Globus pallidus (tissue), 1 donor: ENCODE results near the gene GHITM.
"Not testable (repeated sequence)": the region's sequence is repeated elsewhere in the genome, so short reads cannot be mapped to it uniquely, and the experiment has no call there.

Source experiments
- DNase-seq: peaks from one replicate; pipeline ENCODE4 v3.0.0-alpha.2; 2015; ENCODE audit warnings: low spot score

GHITM gene

DNA sequence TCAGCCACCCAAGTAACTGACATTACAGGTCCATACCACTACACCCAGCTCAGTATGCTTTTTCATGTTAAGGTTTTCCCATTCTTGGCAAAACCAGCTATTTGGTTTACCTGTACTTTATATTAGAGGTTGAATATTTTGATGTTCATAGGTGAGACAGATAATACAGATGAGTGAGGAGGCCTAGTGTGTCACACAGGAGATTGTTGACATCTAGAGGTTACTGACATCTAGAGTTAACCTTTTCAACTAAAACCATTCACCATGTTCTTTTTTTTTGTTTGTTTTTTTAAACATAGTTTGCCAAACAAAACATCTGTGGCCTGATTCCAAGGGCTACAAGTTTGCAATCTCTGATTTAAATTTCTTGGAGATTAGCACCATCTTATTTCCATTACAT is 8.0 kb downstream of the GHITM start:
- no peak for DNase-seq

DNA sequence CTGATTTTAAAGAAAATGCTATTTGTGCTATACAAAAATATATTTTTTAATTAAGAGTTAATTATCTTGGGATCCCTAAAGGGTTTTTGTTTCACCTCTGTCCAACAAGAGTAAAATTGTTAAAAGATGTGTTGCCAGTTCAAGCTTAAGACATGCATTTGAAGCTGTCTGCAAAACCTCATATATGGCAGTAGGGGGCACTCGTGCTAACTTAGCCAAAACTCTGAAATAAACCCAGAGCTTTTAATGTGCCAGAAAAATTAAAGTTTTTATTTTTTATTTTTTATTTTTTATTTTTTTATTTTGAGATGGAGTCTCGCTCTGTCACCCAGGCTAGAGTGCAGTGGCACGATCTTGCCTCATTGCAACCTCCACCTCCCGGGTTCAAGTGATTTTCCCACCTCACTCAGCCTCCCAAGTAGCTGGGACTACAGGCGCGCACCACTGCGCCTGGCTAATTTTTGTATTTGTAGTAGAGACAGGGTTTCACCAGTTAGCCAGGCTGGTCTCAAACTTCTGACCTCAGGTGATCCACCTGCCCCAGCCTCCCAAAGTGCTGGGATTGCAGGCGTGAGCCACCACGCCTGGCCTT is 8.8 kb downstream of the GHITM start:
- peak; percentile 57 for DNase-seq

DNA sequence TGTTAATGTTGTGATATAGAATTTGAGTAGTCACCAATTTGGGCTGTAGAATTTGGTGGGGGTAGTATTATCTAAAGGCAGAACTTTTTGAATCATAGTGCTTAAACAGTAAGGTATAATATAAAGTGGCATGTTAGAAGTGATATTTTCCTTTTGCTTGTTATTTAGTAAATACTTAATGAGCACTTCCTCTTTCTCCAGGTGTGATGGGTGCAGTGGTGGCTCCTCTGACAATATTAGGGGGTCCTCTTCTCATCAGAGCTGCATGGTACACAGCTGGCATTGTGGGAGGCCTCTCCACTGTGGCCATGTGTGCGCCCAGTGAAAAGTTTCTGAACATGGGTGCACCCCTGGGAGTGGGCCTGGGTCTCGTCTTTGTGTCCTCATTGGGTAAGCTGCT is 10.5 kb downstream of the GHITM start:
- DNase-seq: no peak

DNA sequence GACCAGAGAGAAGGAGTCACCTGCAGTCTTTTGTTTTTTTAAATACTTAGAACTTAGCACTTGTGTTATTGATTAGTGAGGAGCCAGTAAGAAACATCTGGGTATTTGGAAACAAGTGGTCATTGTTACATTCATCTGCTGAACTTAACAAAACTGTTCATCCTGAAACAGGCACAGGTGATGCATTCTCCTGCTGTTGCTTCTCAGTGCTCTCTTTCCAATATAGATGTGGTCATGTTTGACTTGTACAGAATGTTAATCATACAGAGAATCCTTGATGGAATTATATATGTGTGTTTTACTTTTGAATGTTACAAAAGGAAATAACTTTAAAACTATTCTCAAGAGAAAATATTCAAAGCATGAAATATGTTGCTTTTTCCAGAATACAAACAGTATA is 13.5 kb downstream of the GHITM start:
- no peak for DNase-seq

DNA sequence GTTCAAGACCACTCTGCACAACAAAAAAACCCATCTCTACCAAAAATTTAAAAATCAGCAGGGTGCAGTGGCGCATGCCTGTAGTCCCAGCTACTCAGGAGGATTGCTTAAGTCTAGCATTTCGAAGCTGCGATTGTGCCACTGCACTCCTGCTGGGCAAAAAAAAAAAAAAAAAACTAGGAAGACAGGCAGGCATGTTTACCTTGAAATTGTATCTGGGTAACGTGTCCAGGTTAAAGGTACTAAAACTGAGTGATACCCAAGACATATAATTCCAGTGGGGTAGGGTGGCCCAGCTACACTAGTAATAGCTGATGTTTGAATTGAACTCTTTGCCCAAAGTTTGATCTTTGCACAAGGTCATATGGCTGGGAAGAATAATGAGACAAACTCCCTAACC is 16.2 kb downstream of the GHITM start:
- DNase-seq: no peak

DNA sequence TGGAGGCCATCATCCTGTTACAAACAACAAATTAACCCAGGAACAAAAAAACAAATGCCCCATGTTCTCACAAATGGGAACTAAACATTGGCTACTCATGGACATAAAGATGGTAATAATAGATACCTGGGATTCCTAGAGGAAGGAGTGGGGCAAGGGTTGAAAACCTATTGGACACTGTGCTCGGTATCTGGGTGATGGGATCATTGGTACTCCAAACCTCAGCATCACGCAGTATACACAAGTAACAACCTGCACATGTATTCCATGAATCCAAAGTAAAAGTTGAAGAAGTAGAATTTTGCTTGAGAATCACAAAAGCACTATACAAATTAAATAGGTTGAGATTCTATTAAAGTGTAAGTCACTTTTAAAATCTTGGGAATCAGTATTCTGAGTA is 16.7 kb downstream of the GHITM start:
- no peak for DNase-seq

DNA sequence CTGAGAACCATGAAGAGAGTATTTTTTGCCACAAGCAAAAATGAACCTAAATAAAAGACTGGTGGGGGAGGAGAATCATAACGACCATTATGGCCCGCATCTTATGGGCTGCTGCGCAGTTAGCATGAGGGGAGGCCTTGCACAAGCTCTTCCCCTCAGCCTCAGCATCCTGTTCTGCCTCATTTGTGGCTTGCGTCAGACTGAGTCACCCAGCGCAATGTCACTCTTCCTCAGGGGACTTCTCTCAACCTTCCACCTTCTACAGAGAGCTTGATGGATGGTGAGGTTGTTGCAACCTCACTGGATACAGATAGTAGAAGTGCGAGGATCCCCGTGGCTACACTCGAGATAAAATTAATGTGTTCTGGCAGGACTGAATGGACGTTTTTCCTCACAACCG is 17.5 kb downstream of the GHITM start:
- no peak for DNase-seq

DNA sequence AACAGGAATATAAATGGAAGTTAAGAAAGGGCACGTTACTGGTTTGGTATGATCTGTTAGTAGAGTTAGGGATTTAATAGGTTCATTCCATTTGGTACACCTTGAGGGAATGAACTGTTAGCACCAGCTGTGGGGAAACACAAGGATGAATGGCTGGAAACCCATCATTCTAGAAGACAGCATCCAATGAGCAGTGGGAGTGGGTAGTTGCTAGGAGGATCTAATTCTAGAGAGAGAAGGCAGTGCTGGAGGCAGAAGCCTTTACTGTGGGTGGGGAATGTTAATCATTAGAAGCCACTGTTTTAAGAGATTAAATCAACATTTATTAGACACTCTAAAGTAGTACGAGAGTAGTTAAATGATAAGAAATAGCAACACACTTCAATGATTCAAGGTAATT is 18.8 kb downstream of the GHITM start:
- no peak for DNase-seq

DNA sequence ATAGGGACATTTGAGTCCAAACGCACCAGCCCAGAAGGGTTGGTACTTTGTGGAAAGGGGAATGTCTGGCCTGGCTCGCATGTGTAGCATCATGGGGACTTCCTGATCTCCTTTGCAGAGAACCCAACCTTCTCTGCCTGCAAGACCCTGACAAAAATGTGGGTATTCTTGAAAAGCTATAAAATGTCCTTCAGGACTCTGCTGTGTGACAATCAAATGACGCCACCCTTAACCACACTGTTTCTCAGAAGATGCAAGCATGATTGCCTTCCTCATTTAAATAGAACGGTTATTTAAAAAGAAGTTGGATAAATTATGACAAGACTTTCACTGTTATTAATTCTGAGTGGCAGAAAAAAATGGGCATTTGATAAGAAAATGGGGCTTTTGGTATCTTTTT is 19.2 kb downstream of the GHITM start:
- no peak for DNase-seq

DNA sequence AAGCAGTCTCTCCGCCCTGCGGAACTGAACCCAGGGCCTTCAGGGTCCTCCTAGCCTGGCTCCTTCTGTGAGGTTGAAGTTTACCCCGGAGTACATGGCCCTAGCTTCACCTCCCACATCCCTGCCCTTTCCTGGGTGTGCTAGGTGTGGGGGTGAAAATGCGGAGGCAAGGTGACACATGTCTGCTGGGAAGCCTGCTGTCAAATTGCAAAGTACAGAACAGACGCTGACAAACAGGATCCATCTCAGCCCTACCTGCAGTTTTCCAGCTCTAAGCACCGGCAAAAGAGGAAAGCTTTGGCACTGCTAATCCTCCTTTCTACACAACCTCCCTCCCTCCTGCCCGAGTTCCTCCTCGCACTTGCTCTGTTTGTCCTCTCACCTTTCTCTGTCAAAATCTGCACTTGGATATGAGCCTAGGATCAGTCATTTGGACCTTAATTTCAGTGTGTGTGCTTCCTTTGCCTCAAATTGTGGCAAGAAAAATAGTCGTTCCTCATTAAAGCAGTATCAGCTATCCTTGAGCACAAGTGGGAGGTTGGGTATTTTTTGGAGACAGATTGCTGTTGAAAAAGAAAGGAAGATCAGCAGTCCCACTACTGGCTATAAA is 19.9 kb downstream of the GHITM start:
- DNase-seq: no peak

DNA sequence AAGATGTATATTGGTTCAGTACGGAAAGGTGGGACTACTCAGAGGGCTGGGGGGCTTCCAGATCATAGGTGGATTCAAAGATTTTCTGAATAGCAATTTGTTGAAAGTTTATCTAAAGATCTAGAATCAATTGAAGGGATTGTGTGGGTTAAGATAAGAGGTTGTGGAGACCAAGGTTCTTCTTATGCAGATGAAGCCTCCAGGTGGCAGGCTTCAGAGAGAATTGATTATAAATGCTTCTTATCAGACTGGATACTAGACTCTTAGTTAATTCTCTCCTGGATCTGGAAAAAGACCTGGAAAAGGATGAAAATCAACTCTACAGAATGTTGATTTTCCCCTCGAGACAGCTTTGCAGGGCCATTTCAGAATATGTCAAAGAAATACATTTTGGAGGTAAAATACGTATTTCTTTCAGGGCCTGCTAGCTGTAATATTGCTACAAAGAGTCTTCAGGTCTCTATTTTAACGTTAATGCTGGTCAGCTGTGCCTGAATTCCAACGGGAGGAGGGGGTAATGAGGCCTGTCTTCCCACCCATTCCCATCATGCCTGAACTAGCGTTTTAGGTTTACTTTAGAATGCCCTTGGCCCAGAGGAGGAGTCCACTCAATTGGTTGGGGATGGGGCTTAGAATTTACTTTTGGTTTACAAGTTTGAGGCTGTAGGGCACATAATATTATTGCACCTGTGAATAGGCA is 21.5 kb downstream of the GHITM start:
- no peak for DNase-seq

DNA sequence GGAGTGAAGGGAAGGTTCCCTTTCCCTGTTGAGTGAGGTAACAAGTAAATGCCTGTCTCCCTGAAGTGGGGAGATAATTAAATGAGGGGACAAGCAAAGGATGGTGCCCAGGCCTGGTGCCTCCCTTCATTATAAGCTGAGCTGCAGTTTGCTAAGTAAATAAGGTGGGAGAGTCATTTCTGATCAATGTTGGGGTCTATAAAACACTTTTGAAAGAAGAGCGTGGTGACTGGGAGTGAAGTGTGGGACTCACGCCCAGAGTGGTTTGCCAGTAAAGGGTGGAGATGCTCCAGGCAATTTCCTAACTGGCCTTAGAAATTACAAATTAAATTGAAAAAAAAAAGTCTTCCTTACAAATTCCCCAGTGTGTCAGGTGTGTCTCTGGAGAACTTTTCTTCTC is 24.7 kb downstream of the GHITM start:
- no peak for DNase-seq

DNA sequence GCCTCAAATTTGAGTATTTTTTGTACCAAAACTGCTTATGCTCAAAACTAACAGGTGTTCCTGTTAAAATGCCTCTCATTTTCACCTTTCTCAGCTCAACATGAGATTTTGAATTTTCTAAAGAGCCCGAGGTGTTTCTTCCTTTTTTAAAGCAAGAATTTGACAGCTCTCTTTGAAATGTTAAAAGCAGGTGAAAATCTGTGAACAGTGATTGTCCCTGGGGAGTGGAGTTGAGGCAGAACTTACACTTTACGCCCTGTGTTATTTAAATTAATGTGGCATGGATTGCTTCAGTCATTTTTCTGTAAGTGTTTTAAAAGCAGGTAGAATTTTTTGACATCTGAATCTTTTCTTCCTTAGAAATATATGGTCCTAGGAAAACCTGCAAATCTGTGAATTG is 25.1 kb downstream of the GHITM start:
- DNase-seq: no peak

DNA sequence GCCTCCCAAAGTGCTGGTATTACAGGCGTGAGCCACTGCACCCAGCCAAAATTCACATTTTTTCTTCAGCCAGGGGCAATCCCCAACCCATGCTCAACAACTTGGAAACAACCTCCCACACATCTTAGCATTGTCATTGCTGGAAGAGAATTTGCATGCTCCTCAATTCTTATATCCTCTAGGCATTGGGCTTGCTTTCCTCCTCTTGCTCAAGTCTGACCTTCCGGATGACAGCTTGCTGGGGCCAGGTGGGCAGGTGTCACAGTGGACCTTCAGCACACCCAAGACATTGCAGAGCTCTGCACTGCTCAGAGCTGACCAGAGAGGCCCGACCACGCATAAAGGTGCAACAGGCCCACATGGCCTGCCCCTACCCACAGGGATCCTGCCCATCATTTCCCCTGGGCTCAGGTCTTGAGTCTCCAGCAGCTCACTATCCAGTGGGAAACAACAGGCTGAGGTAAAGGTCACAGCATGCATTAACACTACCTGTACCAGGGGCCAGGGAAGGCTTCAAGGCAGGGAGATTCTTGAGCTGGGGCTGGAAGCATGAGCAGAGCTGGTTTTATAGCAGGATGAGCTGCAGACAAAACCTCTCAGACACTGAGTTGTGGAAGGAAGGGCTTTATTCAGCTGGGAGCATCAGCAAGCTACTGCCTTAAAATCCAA is 27.4 kb downstream of the GHITM start:
- DNase-seq: no peak

DNA sequence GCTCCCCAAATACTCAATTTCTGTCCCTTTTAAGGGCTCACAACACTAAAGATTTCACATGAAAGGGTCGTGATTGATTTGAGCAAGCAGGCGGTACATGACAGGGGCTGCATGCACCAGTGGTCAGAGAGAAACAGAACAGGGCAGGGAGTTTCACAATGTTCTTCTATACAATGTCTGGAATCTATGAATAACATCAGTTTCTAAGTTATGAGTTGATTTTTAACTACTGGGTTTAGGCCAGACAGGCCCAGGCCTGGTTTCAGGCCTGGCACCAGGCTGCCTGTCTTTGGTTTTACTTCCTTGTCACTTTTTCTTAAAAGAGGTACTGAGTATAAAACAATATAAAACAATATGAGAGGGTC is 28.0 kb downstream of the GHITM start:
- not testable (repeated sequence) for DNase-seq

DNA sequence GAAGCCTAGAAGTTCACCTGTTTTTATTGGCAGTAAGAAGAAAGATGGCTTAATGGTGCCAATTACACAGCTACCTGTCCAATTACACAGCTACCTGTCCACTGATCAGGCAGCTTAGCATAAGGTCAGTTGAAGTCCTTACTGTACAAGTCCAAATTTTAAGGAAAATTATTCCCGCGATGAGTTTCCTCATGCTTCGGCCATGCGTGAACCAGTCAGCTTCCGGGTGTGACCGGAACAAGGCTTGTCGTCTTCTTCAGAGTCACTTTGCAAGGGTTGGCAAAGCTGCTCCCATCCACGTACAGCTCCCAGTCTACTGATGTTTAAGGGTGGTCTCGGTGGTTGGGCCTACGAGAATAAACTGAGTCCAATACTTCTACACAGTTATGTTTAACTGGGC is 29.1 kb downstream of the GHITM start:
- not testable (repeated sequence) for DNase-seq

DNA sequence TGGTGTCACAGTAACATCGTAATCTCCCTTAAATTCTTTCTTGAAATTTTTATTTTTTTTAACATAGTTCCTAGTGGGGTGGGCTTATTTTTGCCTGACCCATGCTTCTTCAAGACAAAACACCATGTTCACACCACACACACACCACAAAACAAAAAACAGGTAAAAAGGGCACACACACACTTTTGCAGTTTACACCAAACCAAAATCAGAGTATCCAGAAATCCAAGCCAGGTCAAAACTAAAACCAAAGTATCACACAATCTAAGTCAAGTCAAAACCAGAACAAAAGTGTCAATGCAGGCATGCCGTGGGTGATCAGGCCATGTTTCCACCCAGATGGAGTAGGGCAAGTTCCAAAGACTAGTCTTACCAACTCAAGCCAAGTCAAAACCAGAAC is 31.9 kb downstream of the GHITM start:
- not testable (repeated sequence) for DNase-seq

DNA sequence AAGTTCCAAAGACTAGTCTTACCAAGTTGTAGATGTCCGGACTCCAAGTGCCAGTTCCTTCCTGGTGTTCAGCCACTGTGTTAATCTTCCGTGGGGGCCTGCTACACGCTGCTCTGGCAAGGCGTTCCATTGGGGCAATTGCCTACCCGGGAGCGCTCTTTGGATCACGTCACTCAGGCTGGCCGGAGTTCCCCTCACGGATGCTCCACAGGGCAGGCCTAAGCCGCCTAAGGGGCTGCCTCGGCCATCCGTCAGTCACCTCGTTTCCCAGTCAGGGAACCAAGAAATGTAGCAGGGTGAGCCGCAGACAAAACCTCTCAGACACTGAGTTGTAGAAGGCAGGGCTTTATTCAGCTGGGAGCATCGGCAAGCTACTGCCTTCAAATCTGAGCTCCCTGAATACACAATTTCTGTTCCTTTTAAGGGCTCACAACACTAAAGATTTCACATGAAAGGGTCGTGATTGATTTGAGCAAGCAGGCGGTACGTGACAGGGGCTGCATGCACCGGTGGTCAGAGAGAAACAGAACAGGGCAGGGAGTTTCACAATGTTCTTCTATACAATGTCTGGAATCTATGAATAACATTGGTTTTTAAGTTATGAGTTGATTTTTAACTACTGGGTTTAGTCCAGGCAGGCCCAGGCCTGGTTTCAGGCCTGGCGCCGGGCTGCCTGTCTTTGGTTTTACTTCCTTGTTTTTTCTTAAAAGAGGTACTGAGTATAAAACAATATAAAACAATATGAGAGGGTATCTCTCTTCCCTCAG is 32.6 kb downstream of the GHITM start:
- not testable (repeated sequence) for DNase-seq

DNA sequence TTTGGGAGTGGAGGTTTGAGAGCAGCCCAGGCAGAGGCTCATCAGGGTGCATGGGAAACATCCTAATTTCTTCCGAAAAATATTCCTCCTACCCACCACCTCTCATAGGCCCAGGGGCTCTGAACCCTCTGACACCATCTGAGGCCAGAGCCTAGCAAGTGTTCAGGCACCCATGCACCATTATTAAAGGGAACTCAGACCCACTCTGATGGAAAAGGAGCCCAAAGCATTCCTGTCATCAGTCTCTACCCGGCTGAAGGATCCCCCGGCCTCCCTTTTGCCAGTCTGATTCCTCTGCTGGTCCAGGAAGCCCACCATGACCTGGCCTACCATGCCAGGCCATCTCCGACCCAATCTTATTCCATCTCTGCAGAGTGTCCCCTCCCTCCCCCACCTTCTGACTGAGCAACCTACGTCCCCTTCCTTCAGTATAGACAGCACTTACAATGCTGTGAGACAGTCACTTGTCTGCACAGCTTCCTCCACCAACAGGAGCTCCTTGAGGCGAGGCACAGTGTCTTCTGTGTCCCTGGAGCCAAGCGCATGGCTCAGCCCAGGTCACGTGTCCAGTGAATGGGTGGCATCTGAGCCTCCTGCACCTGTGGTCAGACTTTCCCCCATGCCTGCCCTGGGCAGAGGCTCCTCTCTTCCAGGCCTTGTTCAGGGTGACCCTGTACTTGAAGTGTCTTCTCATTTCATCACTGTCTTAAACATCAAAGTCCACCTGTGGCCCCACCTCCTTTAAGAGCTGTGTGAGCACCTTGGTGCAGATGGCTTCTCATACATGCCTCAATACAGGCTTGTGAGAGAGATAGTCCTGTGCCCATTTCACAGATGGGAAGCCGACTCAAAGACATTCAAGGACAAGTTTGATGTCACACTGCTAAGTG is 33.4 kb downstream of the GHITM start:
- no peak for DNase-seq

DNA sequence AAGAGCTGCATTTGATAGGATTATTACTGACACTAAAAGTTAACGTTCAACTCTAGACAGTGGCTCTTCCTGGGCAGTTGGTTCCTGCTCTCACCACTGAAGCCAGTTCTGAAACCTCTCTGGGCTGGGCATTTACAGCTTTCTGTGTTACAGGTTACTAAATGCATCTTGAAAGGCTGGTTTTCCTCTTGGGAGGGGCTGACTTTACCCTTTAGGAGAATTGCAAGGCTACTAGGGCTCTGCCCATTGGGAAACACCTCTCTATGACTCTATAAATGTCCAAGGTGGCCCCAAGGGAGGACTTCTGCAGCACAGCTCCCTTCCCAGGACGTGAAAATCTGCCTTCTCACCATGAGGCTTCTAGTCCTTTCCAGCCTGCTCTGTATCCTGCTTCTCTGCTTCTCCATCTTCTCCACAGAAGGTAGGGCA is 34.2 kb downstream of the GHITM start, which contains the start of gene GPR15LG:
TSS of gene GPR15LG (plus strand) at position 301 of the 429 bp plus-strand sequence. CDS start at position 352, 51 bp downstream.
- DNase-seq: no peak

DNA sequence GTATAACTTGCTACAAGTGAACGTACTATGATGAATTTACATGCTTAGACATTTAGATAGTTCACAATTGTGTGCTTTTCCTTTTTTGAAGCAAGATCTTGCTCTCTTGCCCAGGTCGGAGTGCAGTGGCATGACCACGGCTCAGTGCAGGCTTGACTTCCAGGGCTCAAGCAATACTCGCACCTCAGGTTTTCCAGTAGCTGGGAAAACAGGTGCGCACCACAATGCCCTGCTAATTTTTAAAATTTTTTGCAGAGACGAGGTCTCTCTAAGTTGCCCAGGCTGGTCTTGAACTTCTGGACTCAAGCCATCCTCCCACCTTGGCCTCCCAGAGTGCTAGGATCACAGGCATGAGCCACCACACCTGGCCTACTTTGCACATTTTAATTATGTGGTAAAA is 36.1 kb downstream of the GHITM start:
- DNase-seq: no peak
